HepG2 (cell line): Measurements from ENCODE around the gene SOX12. TPM values are rescaled to one million over a fixed set of nuclear protein-coding genes. Genes with fewer than 3 reads are reported as not detected.

Experiments used
- DRAP1 ChIP-seq: IDR thresholded peaks from 2 replicates; pipeline ENCODE4 v1.6.1; 2016; ENCODE audit warnings: missing genetic modification reagents, missing compliant biosample characterization
- FOSL1 ChIP-seq: sonication (generic); formaldehyde crosslinking; IDR thresholded peaks from 2 replicates; pipeline ENCODE4 v1.9.0; 2021; ENCODE audit warnings: missing genetic modification reagents, borderline replicate concordance
- FOXA3 ChIP-seq: IDR thresholded peaks from 2 replicates; pipeline ENCODE4 v1.6.1; 2016; ENCODE audit warnings: missing genetic modification reagents, missing compliant biosample characterization
- NFYB ChIP-seq: sonication (generic); formaldehyde crosslinking; IDR thresholded peaks from 2 replicates; pipeline ENCODE4 v1.4.0; 2020; ENCODE audit warnings: missing genetic modification reagents
- NR2C2 ChIP-seq: sonication (generic); formaldehyde crosslinking; IDR thresholded peaks from 2 replicates; pipeline ENCODE4 v1.4.0; 2020; ENCODE audit warnings: missing genetic modification reagents, mild to moderate bottlenecking, moderate library complexity, borderline replicate concordance
- PAF1 ChIP-seq: IDR thresholded peaks from 2 replicates; pipeline ENCODE4 v1.6.1; 2016; ENCODE audit warnings: missing genetic modification reagents, missing compliant biosample characterization
- SIN3A ChIP-seq: IDR thresholded peaks from 2 replicates; pipeline ENCODE4 v1.6.1; 2011; ENCODE audit warnings: low read depth, mild to moderate bottlenecking, control low read depth, low read length, borderline replicate concordance
- SNAI1 ChIP-seq: sonication (generic); formaldehyde crosslinking; IDR thresholded peaks from 2 replicates; pipeline ENCODE4 v1.5.0; 2020; ENCODE audit warnings: mild to moderate bottlenecking, missing genetic modification reagents, borderline replicate concordance
- TERF1 ChIP-seq: sonication (generic); formaldehyde crosslinking; IDR thresholded peaks from 2 replicates; pipeline ENCODE4 v1.8.0; 2022; ENCODE audit warnings: mild to moderate bottlenecking, missing genetic modification reagents, moderate library complexity
- ZEB1 ChIP-seq: IDR thresholded peaks from 2 replicates; pipeline ENCODE4 v1.6.1; 2012; ENCODE audit warnings: mild to moderate bottlenecking, low read depth, inconsistent platforms; ENCODE audit not compliant: insufficient replicate concordance
- ZNF318 ChIP-seq: sonication (generic); formaldehyde crosslinking; IDR thresholded peaks from 2 replicates; pipeline ENCODE4 v1.4.0; 2020; ENCODE audit warnings: mild to moderate bottlenecking, missing genetic modification reagents
- ZNF329 ChIP-seq: sonication (generic); formaldehyde crosslinking; IDR thresholded peaks from 2 replicates; pipeline ENCODE4 v1.9.0; 2021; ENCODE audit warnings: low read depth, mild to moderate bottlenecking, missing genetic modification reagents
- ZNF530 ChIP-seq: sonication (generic); formaldehyde crosslinking; IDR thresholded peaks from 2 replicates; pipeline ENCODE4 v1.5.0; 2020; ENCODE audit warnings: low read depth, mild to moderate bottlenecking, missing genetic modification reagents
- ZNF737 ChIP-seq: sonication (generic); formaldehyde crosslinking; IDR thresholded peaks from 2 replicates; pipeline ENCODE4 v1.5.0; 2020; ENCODE audit warnings: missing genetic modification reagents, mild to moderate bottlenecking, borderline replicate concordance
- ZNF790 ChIP-seq: sonication (generic); formaldehyde crosslinking; IDR thresholded peaks from 2 replicates; pipeline ENCODE4 v1.8.0; 2022; ENCODE audit warnings: missing genetic modification reagents, mild to moderate bottlenecking, borderline replicate concordance
- polyA plus RNA-seq, 8 experiments: library from polyadenylated mRNA; depleted of rRNA in 3 of 8; stranded (reverse) in 7 of 8; unstranded in 1 of 8; fragments of >200 nt; fragmentation: Illumina TruSeq in 4 of 8; extraction: Trizol in 4 of 8; gene quantifications; 2 replicates each; pipeline versions ENCODE4 v1.2.1 to v1.2.3, GENCODE V29; 2011 to 2016; ENCODE audit warnings: low read depth in 4 of 8, missing spikeins in 1 of 8, mixed read lengths in 1 of 8; ENCODE audit not compliant: insufficient read depth in 1 of 8
- total RNA-seq, 5 experiments: library from RNA; depleted of rRNA; stranded (reverse); fragments of >200 nt; fragmentation: Illumina TruSeq; extraction: Trizol; gene quantifications; 2 replicates each; pipeline ENCODE4 v1.2.3, GENCODE V29; 2016; ENCODE audit warnings: low read depth in 1 of 5

SOX12 gene
- total and polyA plus RNA-seq, 2 of the 13 experiments (the other 11 are each of a cell fraction or from before 2014, with no cell fraction given), result 10.0 to 18.7 TPM

GRCh38 chr20:363319-364078 is 38.1 kb downstream of the SOX12 start (continued):
- no peak for TF ChIP-seq ZNF318
- TF ChIP-seq DRAP1 (CRISPR knock-in tag), result no peak
- peak; percentile 56; the same call in 1 of the 2 replicates for TF ChIP-seq SIN3A
- TF ChIP-seq ZNF329 (CRISPR knock-in tag), result no peak
- 0 out of 2 replicates have a peak, but pooled peaks have one; percentile 21 for TF ChIP-seq NR2C2 (CRISPR knock-in tag)
- TF ChIP-seq TERF1, result no peak
- TF ChIP-seq ZNF737 (CRISPR knock-in tag), result peak; percentile 36; the same call in 1 of the 2 replicates
- TF ChIP-seq PAF1 (CRISPR knock-in tag), result no peak
- no peak for TF ChIP-seq ZEB1
- peak; percentile 44; the same call in 1 of the 2 replicates for TF ChIP-seq FOXA3 (CRISPR knock-in tag)
- TF ChIP-seq SNAI1 (CRISPR knock-in tag), result no peak
- TF ChIP-seq ZNF790 (CRISPR knock-in tag), result no peak
- no peak for TF ChIP-seq NFYB (CRISPR knock-in tag)
- TF ChIP-seq FOSL1 (CRISPR knock-in tag), result no peak
- no peak for TF ChIP-seq ZNF530
